RWPE1 (cell line): ENCODE results near the gene MYO1E.
A peak's percentile ranks its signal among the peaks of the same experiment; 100 is the strongest.

Experiments
- CTCF ChIA-PET: fragments of 350-600 bp; sonication (Branson Sonifier 250); formaldehyde crosslinking; extraction: SDS; loops from one replicate; lab custom pipeline; 2021; lab: Yijun Ruan, JAX
- POLR2A ChIA-PET: fragments of 400-600 bp; formaldehyde crosslinking; extraction: SDS; loops from one replicate; lab custom pipeline; 2020; ENCODE audit warnings: antibody characterized with exemption; ENCODE audit not compliant: low non-redundant PET; lab: Yijun Ruan, JAX
- DNase-seq: peaks from one replicate; pipeline ENCODE4 v3.0.0; 2012; ENCODE audit warnings: low spot score
- H3K27ac ChIP-seq: fragments of 450-650 bp; 2 replicates; pipeline ENCODE4 v1.5.1; 2017
- TF ChIP-seq, protein P1 (sequence below): fragments of 450-650 bp; conservative IDR thresholded peaks from 2 replicates; pipeline ENCODE4 v1.5.1; 2017; ENCODE audit warnings: low read depth, mild to moderate bottlenecking

MYO1E gene

GRCh38 chr15:59400103-59400813 is 27.6 kb upstream of the MYO1E start:
- DNase-seq: no peak
- H3K27ac ChIP-seq: 0 out of 2 replicates have a peak overlapping the region, but pooled peaks have one; percentile 17
- CTCF ChIA-PET: interaction anchor here (0.6 to 1.1 kb wide), 3 partner anchors 93 to 523 kb away, joined by 3 read pairs; no protein-coding TSS in a partner anchor
- POLR2A ChIA-PET: no interaction called here
- TF ChIP-seq, protein P1, sequence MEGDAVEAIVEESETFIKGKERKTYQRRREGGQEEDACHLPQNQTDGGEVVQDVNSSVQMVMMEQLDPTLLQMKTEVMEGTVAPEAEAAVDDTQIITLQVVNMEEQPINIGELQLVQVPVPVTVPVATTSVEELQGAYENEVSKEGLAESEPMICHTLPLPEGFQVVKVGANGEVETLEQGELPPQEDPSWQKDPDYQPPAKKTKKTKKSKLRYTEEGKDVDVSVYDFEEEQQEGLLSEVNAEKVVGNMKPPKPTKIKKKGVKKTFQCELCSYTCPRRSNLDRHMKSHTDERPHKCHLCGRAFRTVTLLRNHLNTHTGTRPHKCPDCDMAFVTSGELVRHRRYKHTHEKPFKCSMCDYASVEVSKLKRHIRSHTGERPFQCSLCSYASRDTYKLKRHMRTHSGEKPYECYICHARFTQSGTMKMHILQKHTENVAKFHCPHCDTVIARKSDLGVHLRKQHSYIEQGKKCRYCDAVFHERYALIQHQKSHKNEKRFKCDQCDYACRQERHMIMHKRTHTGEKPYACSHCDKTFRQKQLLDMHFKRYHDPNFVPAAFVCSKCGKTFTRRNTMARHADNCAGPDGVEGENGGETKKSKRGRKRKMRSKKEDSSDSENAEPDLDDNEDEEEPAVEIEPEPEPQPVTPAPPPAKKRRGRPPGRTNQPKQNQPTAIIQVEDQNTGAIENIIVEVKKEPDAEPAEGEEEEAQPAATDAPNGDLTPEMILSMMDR: no peak

DNA sequence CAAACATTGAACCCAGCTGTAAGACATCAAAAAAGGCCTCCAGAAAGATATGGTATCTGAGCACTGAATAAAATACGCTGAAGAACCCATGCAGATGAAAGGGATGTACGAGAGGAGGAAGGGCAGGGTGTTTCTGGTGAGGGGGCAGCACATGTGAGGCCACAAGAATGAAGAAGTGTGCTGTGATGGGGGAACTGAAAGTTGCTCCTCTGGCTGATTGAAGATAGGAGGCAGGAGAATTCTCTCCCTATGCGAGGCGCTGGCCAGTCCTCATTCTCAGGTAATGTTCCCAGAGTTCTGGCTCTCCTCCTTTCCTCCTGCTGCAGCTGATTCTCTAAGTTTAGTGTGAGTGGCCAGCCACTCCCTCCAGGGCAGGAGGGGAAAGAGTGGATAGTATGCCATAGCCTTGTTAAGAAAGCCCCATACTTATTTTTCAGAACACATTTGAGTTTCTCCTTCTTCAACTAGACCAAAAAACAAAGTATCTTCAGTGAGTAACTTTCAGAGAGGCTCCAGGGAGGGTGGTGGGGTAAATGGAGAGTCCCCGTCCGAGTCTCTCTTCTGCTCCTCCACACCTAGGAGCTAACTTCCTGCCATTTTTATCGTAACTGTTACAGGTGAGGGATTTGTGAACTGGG is 26.9 kb upstream of the MYO1E start:
- CTCF ChIA-PET: interaction anchor here (0.6 to 1.1 kb wide), 2 partner anchors 94 to 522 kb away, joined by 3 read pairs; no protein-coding TSS in a partner anchor

DNA sequence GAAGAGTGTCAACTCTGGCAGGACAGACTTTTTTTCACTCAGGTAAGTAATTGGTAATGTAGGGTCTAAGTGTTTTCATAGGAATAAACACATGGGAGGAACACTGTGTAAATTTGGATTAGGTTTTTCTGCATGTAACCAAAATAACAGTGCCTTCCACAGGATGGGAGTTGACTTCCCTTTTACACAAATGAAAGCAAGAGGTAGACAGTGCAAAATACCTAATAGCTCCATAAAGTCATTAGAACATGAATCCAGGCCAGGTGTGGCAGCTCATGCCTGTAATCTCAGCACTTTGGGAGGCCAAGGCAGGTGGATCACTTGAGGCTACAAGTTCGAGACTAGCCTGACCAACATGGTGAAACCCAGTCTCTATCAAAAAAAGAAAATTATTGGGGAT is 25.5 kb upstream of the MYO1E start:
- TF ChIP-seq, protein P1: no peak
- ChIA-PET CTCF (no interaction called here), POLR2A (no interaction called here)
- H3K27ac ChIP-seq: no peak overlapping the region
- no peak for DNase-seq

More for the DNA sequence above, 26.9 kb upstream of the MYO1E start:
- DNase-seq: no peak
- POLR2A ChIA-PET: no interaction called here
- TF ChIP-seq, protein P1: no peak
- 0 out of 2 replicates have a peak overlapping the region, but pooled peaks have one; percentile 17 for H3K27ac ChIP-seq

- ChIA-PET CTCF (no interaction called here), POLR2A (no interaction called here)
- TF ChIP-seq, protein P1: no peak
- H3K27ac ChIP-seq: no peak overlapping the region
- no peak for DNase-seq
These were observed 24.0 kb upstream of the MYO1E start for GRCh38 chr15:59396679-59397078.

DNA sequence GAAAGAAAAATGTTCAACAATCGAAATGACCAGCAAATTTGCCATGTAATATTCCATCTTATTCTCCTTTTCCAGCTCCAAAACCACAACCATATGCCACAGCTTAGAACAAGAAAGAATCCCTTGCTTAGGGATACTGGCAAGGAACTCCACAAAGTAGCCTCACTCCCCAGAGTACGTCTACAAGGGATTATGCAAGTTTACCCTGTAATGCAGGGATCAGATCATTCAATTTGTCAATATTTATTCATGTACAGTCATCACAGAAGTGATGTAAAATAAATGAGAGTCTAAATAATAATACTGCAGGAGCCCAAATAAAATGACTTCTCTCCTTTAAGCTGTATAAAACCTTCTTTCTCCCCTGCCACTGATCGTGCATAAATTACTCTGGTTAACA is 23.5 kb upstream of the MYO1E start:
- TF ChIP-seq, protein P1: no peak
- no peak for DNase-seq
- ChIA-PET CTCF (no interaction called here), POLR2A (no interaction called here)
- no peak overlapping the region for H3K27ac ChIP-seq

GRCh38 chr15:59394166-59394661 is 21.5 kb upstream of the MYO1E start:
- ChIA-PET CTCF (interaction anchor here (0.7 kb wide), 1 partner anchor 218 kb away, joined by 5 read pairs; no protein-coding TSS in a partner anchor), POLR2A (no interaction called here)
- H3K27ac ChIP-seq: no peak overlapping the region
- DNase-seq: no peak
- TF ChIP-seq, protein P1: no peak
